ENCODE results near the gene GALNT6.

The GALNT6 gene

GRCh38 chr12:51362747-51363342, 28.4 kb downstream of the GALNT6 start:
- H3K4me1 ChIP-seq (ENCODE audit: low read length), result peaks cover 39% of the 10 kb centered on the region
- peaks cover 74% of the 10 kb centered on the region for H3K36me3 ChIP-seq (replicated peaks; ENCODE audit: low read depth, low read length)
- no peak overlapping the region for H3K4me2 ChIP-seq (ENCODE audit: low read length)
- H2AFZ ChIP-seq (ENCODE audit: low read depth, low read length), result no peak overlapping the region
- no peak for TF ChIP-seq EZH2phosphoT487 (IDR thresholded peaks at IDR 0.05; ENCODE audit: low read depth)
- no peak for TF ChIP-seq CTCF (IDR thresholded peaks at IDR 0.05; ENCODE audit: low read depth, low read length)
- no peaks in the 10 kb centered on the region for H3K79me2 ChIP-seq (ENCODE audit: low read length)
- no peaks in the 10 kb centered on the region for H3K27me3 ChIP-seq (ENCODE audit: low read depth, low read length)
- no peak overlapping the region for H3K4me3 ChIP-seq (ENCODE audit: low read length)
- no peaks in the 10 kb centered on the region for H3K9me3 ChIP-seq (ENCODE audit: insufficient read depth, low read length)
- no peak overlapping the region for H3K27ac ChIP-seq (ENCODE audit: low read length)
- H3K9ac ChIP-seq (ENCODE audit: low read length), result no peak overlapping the region
- no peaks in the 10 kb centered on the region for H4K20me1 ChIP-seq (ENCODE audit: insufficient read depth, low read length)

DNA sequence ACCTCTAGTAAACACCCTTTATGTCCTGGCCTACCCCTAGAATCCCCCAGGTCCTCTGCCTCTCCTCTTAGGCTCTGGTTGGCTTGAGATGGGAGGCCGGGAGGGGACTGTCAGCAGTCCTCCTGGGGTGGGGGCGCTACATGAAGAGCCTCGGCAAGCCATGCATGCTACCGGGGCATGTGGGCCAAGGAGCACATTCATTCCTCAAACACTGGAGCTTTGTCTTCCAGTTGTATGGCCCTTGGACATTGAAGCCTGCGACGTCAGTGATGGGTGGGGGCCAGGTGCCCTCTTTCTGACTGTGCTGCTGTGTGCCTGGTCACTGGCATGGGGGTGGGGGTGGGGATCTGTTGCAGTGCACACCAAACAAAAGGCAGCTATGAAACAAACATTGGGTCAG, 28.9 kb downstream of the GALNT6 start:
- no peak for TF ChIP-seq EZH2phosphoT487 (IDR thresholded peaks at IDR 0.05; ENCODE audit: low read depth)
- TF ChIP-seq CTCF (IDR thresholded peaks at IDR 0.05; ENCODE audit: low read depth, low read length), result no peak
- Histone ChIP-seq H3K79me2 (ENCODE audit: low read length) (no peaks in the 10 kb centered on the region), H3K27me3 (ENCODE audit: low read depth, low read length) (no peaks in the 10 kb centered on the region), H3K4me2 (ENCODE audit: low read length) (no peak overlapping the region), H3K27ac (ENCODE audit: low read length) (no peak overlapping the region), H3K9me3 (ENCODE audit: insufficient read depth, low read length) (no peaks in the 10 kb centered on the region), H4K20me1 (ENCODE audit: insufficient read depth, low read length) (no peaks in the 10 kb centered on the region), H2AFZ (ENCODE audit: low read depth, low read length) (no peak overlapping the region), H3K9ac (ENCODE audit: low read length) (no peak overlapping the region), H3K4me1 (ENCODE audit: low read length) (peaks cover 39% of the 10 kb centered on the region), H3K36me3 (replicated peaks; ENCODE audit: low read depth, low read length) (peaks cover 68% of the 10 kb centered on the region), H3K4me3 (ENCODE audit: low read length) (no peak overlapping the region)

DNA sequence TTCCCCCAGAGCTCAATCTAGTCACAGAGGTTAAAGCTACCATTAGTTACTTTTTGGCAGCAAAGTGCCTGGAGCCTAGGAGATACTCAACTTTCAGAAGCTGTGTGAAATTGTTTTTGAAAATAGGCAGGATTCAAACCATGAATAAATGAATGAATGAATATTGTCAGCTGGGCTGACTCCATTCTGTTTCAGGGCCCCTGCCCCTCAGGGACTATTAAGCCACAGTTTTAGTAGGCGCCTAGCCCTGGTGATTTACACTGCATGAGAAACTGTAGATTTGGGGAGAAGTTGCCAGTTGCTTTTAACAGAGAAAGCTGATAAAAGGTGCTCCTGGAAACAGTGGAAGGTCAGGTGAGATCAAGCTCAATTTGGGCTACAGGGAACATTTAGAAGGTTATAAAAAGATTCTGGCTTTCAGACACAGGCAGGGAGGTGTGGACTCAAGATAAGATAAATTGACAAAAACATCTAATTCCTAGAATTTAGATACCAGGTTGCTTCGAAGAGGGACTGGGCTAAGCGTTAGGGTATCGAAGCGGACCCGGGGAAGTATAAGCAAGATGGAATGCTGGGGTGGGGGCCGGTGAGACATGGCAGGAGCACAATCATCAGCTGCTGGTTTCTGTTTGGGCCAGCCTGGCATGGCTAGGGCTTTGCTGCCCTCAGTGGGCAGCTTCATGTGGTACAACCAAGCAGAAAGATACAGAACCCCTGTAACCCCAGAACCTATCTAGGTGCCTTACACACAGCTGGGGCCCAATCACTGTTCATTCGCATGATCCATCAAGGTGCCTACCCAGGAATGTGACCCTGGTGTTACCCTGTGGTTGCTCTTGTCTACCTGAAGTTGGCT, 29.8 kb downstream of the GALNT6 start:
- H3K36me3 ChIP-seq (replicated peaks; ENCODE audit: low read depth, low read length), result peaks cover 72% of the 10 kb centered on the region
- H4K20me1 ChIP-seq (ENCODE audit: insufficient read depth, low read length), result no peaks in the 10 kb centered on the region
- TF ChIP-seq CTCF (IDR thresholded peaks at IDR 0.05; ENCODE audit: low read depth, low read length) (no peak), EZH2phosphoT487 (IDR thresholded peaks at IDR 0.05; ENCODE audit: low read depth) (no peak)
- H3K4me2 ChIP-seq (ENCODE audit: low read length), result no peak overlapping the region
- H3K27ac ChIP-seq (ENCODE audit: low read length), result no peak overlapping the region
- no peaks in the 10 kb centered on the region for H3K27me3 ChIP-seq (ENCODE audit: low read depth, low read length)
- no peaks in the 10 kb centered on the region for H3K79me2 ChIP-seq (ENCODE audit: low read length)
- H3K4me1 ChIP-seq (ENCODE audit: low read length), result peaks cover 48% of the 10 kb centered on the region
- no peaks in the 10 kb centered on the region for H3K9me3 ChIP-seq (ENCODE audit: insufficient read depth, low read length)
- no peak overlapping the region for H3K4me3 ChIP-seq (ENCODE audit: low read length)
- no peak overlapping the region for H3K9ac ChIP-seq (ENCODE audit: low read length)
- no peak overlapping the region for H2AFZ ChIP-seq (ENCODE audit: low read depth, low read length)

DNA sequence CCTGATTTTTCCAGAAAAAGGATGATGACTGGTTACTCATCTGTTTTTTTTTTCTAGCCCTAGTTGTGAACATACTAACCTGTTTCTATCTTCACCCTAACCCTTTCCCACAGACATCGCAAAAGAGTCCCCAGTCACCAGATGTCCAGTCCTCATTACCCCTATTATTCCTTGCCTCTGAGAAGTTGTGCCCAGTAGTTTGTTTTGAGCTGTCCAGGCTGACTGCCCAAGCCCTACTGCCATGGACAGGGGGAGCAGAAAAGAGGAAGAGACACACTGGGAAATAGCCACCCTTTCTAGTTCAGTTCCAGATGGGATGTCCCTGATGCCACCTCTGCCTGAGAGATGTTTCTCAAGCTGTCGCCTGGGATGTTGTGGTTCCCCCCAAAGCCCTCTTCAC, 30.9 kb downstream of the GALNT6 start:
- H4K20me1 ChIP-seq (ENCODE audit: insufficient read depth, low read length), result no peaks in the 10 kb centered on the region
- no peak overlapping the region for H3K4me2 ChIP-seq (ENCODE audit: low read length)
- peaks cover 75% of the 10 kb centered on the region for H3K36me3 ChIP-seq (replicated peaks; ENCODE audit: low read depth, low read length)
- no peak overlapping the region for H3K27ac ChIP-seq (ENCODE audit: low read length)
- no peak overlapping the region for H3K4me3 ChIP-seq (ENCODE audit: low read length)
- H3K4me1 ChIP-seq (ENCODE audit: low read length), result peaks cover 53% of the 10 kb centered on the region
- no peaks in the 10 kb centered on the region for H3K79me2 ChIP-seq (ENCODE audit: low read length)
- H3K27me3 ChIP-seq (ENCODE audit: low read depth, low read length), result no peaks in the 10 kb centered on the region
- no peak overlapping the region for H2AFZ ChIP-seq (ENCODE audit: low read depth, low read length)
- H3K9ac ChIP-seq (ENCODE audit: low read length), result no peak overlapping the region
- TF ChIP-seq EZH2phosphoT487 (IDR thresholded peaks at IDR 0.05; ENCODE audit: low read depth), result no peak
- TF ChIP-seq CTCF (IDR thresholded peaks at IDR 0.05; ENCODE audit: low read depth, low read length), result no peak
- H3K9me3 ChIP-seq (ENCODE audit: insufficient read depth, low read length), result no peaks in the 10 kb centered on the region

Measured in OCI-LY3 (cell line).